Left hindlimb (tissue), 1 donor: Measurements from ENCODE around the gene PIWIL1.

Source experiments
- DNase-seq: peaks from one replicate; pipeline ENCODE4 v3.0.0-alpha.2; 2018

Gene PIWIL1

GRCh38 chr12:130382818-130383217 lies 45.1 kb downstream of the PIWIL1 start:
- DNase-seq, result no peak

- no peak for DNase-seq
Measured at GRCh38 chr12:130384234-130384633, 46.5 kb downstream of the PIWIL1 start.

DNA sequence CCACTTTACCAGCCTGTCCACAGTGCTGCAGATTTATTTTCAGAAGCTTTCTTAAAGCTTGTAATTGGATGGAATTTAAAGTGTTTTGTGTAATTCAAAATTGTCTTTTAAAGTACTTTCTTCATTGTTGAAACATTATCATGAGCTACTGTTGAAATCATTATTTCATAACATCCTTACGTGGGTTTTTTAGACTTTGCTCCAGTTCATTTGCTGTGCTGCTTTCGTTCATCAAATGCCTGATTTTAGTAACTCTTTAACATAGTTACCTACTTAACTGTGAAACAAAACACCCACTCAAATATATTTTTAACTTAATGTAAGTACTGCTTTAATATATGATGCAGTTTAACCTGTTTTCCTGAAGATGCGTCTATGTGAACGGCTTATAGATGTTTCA lies 47.5 kb downstream of the PIWIL1 start:
- no peak for DNase-seq

DNA sequence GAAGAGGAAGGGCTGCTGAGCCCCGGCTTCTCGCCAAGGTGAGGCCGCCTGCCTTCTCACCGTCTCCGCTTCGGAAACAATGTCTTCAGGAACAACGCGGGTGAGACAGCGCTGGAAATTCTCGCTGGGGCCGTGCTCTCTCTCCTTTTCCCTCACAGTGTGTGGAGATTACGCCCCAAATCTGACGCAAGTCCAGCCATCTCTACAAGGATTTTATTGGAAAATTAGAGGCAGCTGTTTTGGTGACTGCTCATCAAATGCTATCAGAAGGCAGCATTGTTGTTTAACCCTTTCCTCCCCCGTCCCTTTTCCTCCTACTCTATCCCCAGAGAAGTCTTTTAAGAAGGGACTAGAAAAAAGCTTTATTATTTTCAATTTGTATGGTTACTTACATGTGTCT lies 53.5 kb downstream of the PIWIL1 start:
- no peak for DNase-seq

DNA sequence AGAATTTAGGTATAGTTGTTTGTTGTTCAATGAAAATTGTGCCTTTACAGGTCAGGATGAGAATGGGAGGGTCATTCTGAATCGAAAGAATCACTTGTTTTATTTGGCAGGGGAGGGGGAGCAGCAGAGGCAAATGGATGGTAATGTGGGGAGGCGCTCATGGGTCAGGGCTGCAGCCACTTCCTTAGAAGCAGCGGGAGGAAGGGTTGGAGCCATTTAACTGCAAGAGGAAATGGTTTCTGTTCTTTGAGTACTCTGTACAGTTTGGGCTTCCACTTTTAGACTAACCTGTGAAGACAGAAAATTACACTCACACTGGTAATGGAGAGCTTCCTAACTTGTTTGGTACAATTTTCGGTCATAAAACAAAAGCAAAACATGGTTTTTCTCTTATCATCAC lies 57.2 kb downstream of the PIWIL1 start:
- no peak for DNase-seq

- no peak for DNase-seq
Measured at GRCh38 chr12:130396667-130397066, 59.0 kb downstream of the PIWIL1 start.

- DNase-seq, result no peak
Measured at GRCh38 chr12:130398100-130398848, 60.6 kb downstream of the PIWIL1 start.

DNA sequence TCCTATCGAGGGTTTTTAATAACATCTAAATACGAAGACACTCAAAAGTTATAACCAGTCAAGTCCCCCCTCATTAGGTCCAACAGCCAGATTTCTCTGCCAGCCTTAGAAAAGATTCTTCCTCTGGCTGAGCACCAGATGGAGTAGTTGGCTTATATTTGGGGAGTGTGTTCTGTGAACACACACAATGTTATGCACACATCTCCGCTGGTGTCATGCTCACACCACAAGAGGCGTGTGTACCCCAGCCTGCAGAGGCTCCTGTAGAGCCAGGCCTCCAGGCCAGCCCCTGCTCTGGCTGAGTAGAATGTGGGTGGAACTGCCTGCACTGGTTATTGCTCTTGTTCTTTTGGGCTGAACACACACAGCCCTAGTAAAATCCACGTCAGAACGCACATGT lies 64.0 kb downstream of the PIWIL1 start:
- DNase-seq, result no peak

DNA sequence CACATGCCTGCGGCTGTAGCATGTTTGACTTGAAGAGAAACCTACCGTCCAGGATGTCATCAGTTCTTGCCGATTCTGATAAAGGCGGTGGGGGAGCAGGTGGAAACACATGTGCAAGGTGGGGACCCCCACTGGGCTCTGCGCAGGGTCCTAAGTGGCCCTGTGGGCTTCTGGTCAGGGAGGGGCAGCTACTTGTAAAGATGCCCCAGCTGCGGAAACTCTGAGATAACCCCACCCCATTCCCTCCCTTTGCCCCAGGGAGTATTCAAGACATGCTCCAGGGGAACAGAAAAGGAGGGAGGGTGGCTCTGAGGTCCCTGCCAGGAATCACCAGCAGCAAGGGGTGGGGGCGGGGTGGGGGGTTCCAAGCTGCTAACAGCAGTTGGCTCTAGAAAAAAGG lies 67.6 kb downstream of the PIWIL1 start:
- no peak for DNase-seq

GRCh38 chr12:130412384-130412783 lies 74.7 kb downstream of the PIWIL1 start:
- DNase-seq, result no peak

- DNase-seq, result no peak
Measured at GRCh38 chr12:130413909-130414308, 76.2 kb downstream of the PIWIL1 start.

GRCh38 chr12:130414381-130414780 lies 76.7 kb downstream of the PIWIL1 start:
- no peak for DNase-seq

DNA sequence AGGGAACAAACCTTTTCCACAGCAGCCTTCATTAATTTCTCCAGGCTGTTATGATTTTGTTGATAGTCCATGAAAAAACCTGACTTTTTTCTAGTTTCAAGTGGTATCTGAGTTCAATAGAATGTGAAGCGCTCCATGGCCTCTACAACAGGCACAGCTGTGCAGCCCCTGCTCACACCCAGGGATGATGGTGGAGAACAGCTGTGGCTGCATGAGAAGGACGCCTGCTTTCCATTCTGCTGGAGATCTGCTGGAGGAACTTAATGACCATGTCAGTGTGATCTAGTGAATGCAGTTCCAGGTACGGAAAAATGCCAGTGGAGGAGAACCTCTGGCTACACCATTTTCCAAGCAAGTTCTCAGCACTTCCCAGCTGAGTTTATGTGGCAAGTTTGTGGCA lies 80.6 kb downstream of the PIWIL1 start:
- DNase-seq, result no peak

DNA sequence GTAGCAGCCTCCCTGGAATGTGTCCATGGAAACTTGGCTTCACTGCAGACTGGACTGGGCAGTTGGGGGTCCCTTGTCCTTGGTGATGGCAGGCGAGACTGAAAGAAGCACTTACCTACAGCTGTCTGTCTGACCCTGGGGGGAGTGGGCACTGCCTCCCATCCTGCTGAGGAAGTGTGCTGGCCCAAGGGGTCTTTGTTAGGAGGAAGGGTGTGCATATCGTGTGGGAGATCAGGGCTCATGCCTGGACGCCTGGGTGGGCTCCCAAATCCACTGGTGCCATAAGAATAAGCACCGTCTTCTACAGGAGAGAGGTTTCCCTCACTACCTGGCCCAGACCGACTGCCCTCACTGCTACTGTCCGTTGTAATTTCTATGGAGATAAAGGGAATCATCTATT lies 81.4 kb downstream of the PIWIL1 start:
- no peak for DNase-seq

- no peak for DNase-seq
Measured at GRCh38 chr12:130420071-130420470, 82.4 kb downstream of the PIWIL1 start.

GRCh38 chr12:130421896-130422295 lies 84.2 kb downstream of the PIWIL1 start:
- DNase-seq, result no peak
